Dedifferentiated amniotic fluid mesenchymal stem cell (primary cell): ENCODE results near the gene KCNK17.

Experiments used
- DNase-seq: peaks from one replicate; pipeline ENCODE4 v3.0.0-alpha.2; 2016; ENCODE audit errors: extremely low spot score

Gene KCNK17

GRCh38 chr6:39268721-39269120 is 45.5 kb downstream of the KCNK17 start:
- DNase-seq: no peak

GRCh38 chr6:39268171-39268570 is 46.0 kb downstream of the KCNK17 start:
- no peak for DNase-seq

GRCh38 chr6:39266782-39267355 is 47.4 kb downstream of the KCNK17 start:
- DNase-seq: no peak

- no peak for DNase-seq
Observed at GRCh38 chr6:39266375-39266774, 47.8 kb downstream of the KCNK17 start.

GRCh38 chr6:39263303-39264037 is 50.7 kb downstream of the KCNK17 start:
- DNase-seq: no peak

- DNase-seq: no peak
Observed at GRCh38 chr6:39261751-39262150, 52.5 kb downstream of the KCNK17 start.

GRCh38 chr6:39260953-39261352 is 53.3 kb downstream of the KCNK17 start:
- DNase-seq: no peak

- no peak for DNase-seq
Observed at GRCh38 chr6:39260456-39260855, 53.8 kb downstream of the KCNK17 start.

GRCh38 chr6:39256294-39256940 is 57.8 kb downstream of the KCNK17 start:
- DNase-seq: no peak

- DNase-seq: no peak
Observed at GRCh38 chr6:39254999-39255535, 59.2 kb downstream of the KCNK17 start.

- no peak for DNase-seq
Observed at GRCh38 chr6:39251406-39251805, 62.8 kb downstream of the KCNK17 start.

GRCh38 chr6:39250507-39250906 is 63.7 kb downstream of the KCNK17 start:
- DNase-seq: no peak

- no peak for DNase-seq
Observed at GRCh38 chr6:39249278-39249677, 64.9 kb downstream of the KCNK17 start.
